ENCODE data around the gene ZNF135. TPM values are rescaled to one million over a fixed set of nuclear protein-coding genes. Genes with fewer than 3 reads are reported as not detected.
A peak's percentile ranks its signal among the peaks of the same experiment; 100 is the strongest.

ZNF135 gene
- total and polyA plus RNA-seq, 2 of the 13 experiments (the other 11 are each of a cell fraction or from before 2014, with no cell fraction given), result not detected

DNA sequence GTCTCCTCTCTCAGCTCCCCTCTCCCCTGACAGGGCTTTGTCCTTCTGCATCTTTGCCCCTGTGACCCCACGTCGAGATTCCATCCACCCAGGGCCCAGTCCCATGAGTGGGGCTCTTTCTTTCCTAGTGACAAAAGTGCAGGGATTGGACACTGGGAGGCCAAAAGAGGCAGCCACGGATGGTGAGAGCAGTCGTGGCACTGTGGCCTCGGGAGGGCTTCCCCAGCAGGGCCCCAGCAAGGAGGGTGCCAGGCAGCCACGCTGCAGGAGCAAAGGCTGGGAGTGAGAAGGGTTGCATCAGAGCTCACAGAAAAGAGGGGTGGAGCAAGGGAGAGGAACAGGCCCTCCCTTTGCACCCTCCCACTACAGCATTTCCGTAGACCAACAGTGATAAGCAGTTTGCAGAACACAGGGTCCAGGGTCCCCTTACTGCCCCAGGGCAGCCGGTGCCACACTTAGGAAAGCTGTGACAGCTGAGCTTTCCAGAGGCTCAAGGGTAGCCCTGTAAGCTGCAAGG, 20.3 kb upstream of the ZNF135 start (continued):
- no peak for TF ChIP-seq FOXO4 (CRISPR knock-in tag; conservative IDR thresholded peaks at IDR 0.05)
- 0 out of 2 replicates have a peak, but pooled peaks have one; percentile 22 for TF ChIP-seq RARA (CRISPR knock-in tag; IDR thresholded peaks at IDR 0.05)
- no peak for TF ChIP-seq ZKSCAN5 (CRISPR knock-in tag; IDR thresholded peaks at IDR 0.05)
- no peak for TF ChIP-seq ZNF337 (CRISPR knock-in tag; IDR thresholded peaks at IDR 0.05; ENCODE audit: borderline replicate concordance, low read depth)
- TF ChIP-seq IKZF5 (CRISPR knock-in tag; IDR thresholded peaks at IDR 0.05), result no peak
- no peak for TF ChIP-seq ZNF235 (CRISPR knock-in tag; IDR thresholded peaks at IDR 0.05; ENCODE audit: borderline replicate concordance)
- TF ChIP-seq EED (CRISPR knock-in tag; IDR thresholded peaks at IDR 0.05), result 0 out of 2 replicates have a peak, but pooled peaks have one; percentile 24
- TF ChIP-seq, protein P1, sequence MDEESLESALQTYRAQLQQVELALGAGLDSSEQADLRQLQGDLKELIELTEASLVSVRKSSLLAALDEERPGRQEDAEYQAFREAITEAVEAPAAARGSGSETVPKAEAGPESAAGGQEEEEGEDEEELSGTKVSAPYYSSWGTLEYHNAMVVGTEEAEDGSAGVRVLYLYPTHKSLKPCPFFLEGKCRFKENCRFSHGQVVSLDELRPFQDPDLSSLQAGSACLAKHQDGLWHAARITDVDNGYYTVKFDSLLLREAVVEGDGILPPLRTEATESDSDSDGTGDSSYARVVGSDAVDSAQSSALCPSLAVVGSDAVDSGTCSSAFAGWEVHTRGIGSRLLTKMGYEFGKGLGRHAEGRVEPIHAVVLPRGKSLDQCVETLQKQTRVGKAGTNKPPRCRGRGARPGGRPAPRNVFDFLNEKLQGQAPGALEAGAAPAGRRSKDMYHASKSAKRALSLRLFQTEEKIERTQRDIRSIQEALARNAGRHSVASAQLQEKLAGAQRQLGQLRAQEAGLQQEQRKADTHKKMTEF (CRISPR knock-in tag; IDR thresholded peaks at IDR 0.05), result peak; percentile 23; the same call in 1 of the 2 replicates
- TF ChIP-seq SOX6 (IDR thresholded peaks at IDR 0.05), result no peak
- peak; percentile 57 for TF ChIP-seq SOX6 (CRISPR knock-in tag; IDR thresholded peaks at IDR 0.05)
- peak; percentile 91 for TF ChIP-seq CEBPG (CRISPR knock-in tag; IDR thresholded peaks at IDR 0.05)
- TF ChIP-seq ZNF275 (CRISPR knock-in tag; IDR thresholded peaks at IDR 0.05; ENCODE audit: borderline replicate concordance), result no peak
- TF ChIP-seq RXRA (CRISPR knock-in tag; IDR thresholded peaks at IDR 0.05), result no peak
- TF ChIP-seq HMG20A (CRISPR knock-in tag; IDR thresholded peaks at IDR 0.05; ENCODE audit: borderline replicate concordance), result no peak
- TF ChIP-seq TARDBP (CRISPR knock-in tag; IDR thresholded peaks at IDR 0.05), result 0 out of 2 replicates have a peak, but pooled peaks have one; percentile 41
- TF ChIP-seq TCF7L2 (IDR thresholded peaks at IDR 0.05; ENCODE audit: low read depth, low read length), result no peak
- TF ChIP-seq, protein P2, sequence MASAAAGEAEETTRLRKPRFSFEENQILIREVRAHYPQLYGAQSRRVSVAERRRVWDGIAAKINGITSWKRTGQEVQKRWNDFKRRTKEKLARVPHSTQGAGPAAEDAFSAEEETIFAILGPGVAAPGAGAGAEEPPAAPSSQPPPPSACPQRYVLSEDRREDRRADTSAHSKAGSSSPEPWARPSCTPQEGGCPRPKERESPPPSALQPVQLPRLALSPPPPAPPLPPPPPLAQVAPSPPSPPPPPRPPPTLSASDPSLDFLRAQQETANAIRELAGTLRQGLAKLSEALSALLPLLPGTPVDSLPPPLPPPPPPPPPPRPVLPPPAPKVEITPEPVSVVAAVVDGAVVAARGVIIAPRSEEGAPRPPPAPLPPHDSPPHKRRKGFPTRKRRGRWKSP (CRISPR knock-in tag; IDR thresholded peaks at IDR 0.05), result no peak
- TF ChIP-seq, protein P3, sequence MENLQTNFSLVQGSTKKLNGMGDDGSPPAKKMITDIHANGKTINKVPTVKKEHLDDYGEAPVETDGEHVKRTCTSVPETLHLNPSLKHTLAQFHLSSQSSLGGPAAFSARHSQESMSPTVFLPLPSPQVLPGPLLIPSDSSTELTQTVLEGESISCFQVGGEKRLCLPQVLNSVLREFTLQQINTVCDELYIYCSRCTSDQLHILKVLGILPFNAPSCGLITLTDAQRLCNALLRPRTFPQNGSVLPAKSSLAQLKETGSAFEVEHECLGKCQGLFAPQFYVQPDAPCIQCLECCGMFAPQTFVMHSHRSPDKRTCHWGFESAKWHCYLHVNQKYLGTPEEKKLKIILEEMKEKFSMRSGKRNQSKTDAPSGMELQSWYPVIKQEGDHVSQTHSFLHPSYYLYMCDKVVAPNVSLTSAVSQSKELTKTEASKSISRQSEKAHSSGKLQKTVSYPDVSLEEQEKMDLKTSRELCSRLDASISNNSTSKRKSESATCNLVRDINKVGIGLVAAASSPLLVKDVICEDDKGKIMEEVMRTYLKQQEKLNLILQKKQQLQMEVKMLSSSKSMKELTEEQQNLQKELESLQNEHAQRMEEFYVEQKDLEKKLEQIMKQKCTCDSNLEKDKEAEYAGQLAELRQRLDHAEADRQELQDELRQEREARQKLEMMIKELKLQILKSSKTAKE (CRISPR knock-in tag; IDR thresholded peaks at IDR 0.05; ENCODE audit: borderline replicate concordance), result no peak
- no peak for TF ChIP-seq NR0B2 (CRISPR knock-in tag; IDR thresholded peaks at IDR 0.05)
- TF ChIP-seq ZNF792 (CRISPR knock-in tag; IDR thresholded peaks at IDR 0.05), result peak; percentile 21; the same call in 1 of the 2 replicates
- TF ChIP-seq ZNF121 (CRISPR knock-in tag; IDR thresholded peaks at IDR 0.05), result no peak

Data from HepG2 (cell line).